HFF-Myc (cell line): ENCODE results near the gene EVL.

ENCODE experiments used
- DNase-seq: peaks from one replicate; pipeline ENCODE4 v3.0.0-alpha.2; 2011; ENCODE audit warnings: low read depth; ENCODE audit errors: extremely low read depth
- H3K4me3 ChIP-seq: replicated peaks from 2 replicates; pipeline ENCODE4 v1.5.1; 2011; ENCODE audit warnings: low read depth, mild to moderate bottlenecking, control low read depth, low read length
- TF ChIP-seq, protein P1 (sequence below): IDR thresholded peaks from 2 replicates; pipeline ENCODE4 v1.5.1; 2012; ENCODE audit warnings: mild to moderate bottlenecking, low read depth, low read length, control low read depth; ENCODE audit errors: missing control alignments

EVL gene

GRCh38 chr14:100110816-100111215, 45.6 kb downstream of the EVL start:
- TF ChIP-seq, protein P1, sequence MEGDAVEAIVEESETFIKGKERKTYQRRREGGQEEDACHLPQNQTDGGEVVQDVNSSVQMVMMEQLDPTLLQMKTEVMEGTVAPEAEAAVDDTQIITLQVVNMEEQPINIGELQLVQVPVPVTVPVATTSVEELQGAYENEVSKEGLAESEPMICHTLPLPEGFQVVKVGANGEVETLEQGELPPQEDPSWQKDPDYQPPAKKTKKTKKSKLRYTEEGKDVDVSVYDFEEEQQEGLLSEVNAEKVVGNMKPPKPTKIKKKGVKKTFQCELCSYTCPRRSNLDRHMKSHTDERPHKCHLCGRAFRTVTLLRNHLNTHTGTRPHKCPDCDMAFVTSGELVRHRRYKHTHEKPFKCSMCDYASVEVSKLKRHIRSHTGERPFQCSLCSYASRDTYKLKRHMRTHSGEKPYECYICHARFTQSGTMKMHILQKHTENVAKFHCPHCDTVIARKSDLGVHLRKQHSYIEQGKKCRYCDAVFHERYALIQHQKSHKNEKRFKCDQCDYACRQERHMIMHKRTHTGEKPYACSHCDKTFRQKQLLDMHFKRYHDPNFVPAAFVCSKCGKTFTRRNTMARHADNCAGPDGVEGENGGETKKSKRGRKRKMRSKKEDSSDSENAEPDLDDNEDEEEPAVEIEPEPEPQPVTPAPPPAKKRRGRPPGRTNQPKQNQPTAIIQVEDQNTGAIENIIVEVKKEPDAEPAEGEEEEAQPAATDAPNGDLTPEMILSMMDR, result no peak
- no peak for DNase-seq
- no peak overlapping the region for H3K4me3 ChIP-seq

DNA sequence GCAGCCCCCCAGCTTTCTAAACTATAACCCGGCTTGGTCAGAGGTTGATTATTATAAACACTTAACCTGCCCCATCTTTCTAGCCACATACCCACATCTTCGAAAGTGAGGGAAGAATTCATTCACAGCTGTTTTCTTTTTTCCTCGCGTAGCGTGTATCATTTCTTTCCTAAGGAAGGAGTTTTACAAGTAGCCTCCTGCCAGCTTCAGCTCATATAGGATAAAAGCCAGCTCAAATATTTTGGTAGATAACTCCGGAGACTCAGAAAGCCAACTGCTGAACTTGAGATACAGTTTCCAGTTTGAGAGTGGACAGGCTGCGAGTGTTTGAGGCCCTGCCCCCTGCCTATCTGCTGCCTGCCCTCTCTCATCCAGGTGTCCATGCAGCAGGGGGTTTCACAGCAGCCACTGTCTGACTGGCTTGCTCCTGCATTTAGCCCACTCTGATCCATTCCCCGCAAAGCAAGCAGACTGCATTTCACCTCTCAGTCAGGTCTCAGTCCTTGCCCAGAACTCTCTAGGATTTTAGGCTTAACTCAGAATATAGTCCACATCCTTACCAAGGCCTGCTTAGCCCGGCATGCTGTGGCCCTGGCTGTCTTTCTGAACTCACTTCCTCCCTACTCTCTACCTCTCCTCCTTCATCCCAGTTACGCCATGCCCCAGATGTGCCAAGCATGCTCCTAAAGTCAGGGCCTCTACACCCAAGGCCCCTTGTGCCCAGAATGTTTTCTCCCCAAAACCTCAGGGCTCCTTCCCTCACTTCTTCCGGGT, 46.9 kb downstream of the EVL start:
- H3K4me3 ChIP-seq, result no peak overlapping the region
- DNase-seq, result no peak
- TF ChIP-seq, protein P1, result no peak

DNA sequence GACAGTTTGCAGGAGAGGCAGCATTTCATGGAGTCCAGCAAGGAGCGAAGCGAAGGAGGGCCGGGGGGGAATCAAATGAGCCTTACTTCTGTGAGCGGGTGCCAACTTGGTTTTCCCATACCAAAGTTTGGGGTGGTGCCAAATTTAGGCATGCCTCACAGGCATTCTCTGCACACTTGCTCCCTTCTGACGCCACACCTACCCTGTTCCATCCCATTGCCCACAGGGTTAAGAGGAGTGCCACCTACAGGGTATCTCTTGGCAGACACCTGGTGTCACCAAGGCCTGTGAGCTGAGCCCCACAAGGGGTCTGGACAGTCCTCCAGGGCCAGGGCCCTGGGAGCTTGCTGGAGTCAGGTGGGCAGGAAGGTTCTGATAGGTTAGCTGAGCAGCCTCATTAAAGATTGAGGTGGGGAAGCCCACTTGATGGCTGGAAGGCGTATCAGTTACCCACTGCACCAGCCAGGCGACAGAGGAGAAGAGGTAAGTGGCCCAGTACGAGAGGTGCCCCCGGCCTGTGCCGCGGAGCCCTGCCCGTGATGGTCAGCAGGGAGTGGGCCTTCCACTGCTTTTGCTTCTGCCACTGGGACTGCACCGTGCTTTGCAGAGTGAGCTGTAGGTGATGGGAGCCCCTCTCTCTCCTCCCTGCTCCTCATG, 49.0 kb downstream of the EVL start:
- TF ChIP-seq, protein P1, result no peak
- H3K4me3 ChIP-seq, result no peak overlapping the region
- DNase-seq, result no peak

GRCh38 chr14:100115236-100115635, 50.0 kb downstream of the EVL start:
- no peak overlapping the region for H3K4me3 ChIP-seq
- DNase-seq, result no peak
- TF ChIP-seq, protein P1, result peak; percentile 8

GRCh38 chr14:100115726-100116125, 50.5 kb downstream of the EVL start:
- no peak overlapping the region for H3K4me3 ChIP-seq
- no peak for DNase-seq
- TF ChIP-seq, protein P1, result no peak

DNA sequence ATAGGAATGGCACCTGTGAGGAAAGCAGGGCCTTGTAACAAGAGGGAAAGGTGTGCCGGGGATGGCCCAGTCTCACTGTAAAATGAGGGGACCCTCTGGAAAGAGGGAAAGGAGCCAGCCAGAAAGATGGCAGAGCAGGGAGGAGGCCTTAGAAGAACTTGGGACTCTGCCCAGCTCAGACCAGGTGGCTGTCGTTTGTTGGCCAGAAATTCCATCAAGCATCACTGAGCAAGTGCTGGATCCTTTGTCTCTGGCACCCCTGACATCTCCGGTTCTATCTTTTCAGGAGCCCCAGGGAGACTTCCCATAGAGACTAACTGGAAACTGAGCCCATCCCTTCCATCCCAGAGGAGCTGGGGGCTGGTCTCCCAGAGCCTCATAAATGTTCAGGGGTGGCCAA, 50.9 kb downstream of the EVL start:
- TF ChIP-seq, protein P1, result no peak
- no peak overlapping the region for H3K4me3 ChIP-seq
- DNase-seq, result no peak

DNA sequence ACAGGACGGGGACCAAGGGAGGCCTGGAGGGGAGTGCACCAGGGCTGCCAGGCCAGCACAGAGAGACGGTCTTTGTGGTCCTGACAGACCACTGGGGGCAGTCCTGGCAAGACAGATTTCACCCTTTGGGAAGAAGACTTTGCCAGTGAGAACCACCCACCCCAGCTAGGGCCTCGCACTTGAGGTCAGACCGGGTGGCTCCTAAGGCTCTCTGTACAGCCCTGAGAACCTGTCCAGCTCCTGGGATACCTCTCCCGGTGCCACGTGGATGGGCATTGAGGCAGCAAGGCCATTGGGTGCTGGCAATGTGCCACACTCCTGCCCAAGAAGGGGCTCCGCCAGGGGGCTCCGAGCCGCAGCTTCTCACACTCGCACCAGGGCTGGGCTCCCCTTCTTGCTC, 51.8 kb downstream of the EVL start:
- no peak for DNase-seq
- H3K4me3 ChIP-seq, result no peak overlapping the region
- TF ChIP-seq, protein P1, result no peak
